HepG2 (cell line): ENCODE measurements around the gene GGA2.

Experiments used
- HCFC1 ChIP-seq: fragments of 150-350 bp; IDR thresholded peaks from 2 replicates; pipeline ENCODE4 v1.6.1; 2014; ENCODE audit warnings: low read depth, low read length
- HOXA9 ChIP-seq: sonication (generic); formaldehyde crosslinking; IDR thresholded peaks from 2 replicates; pipeline ENCODE4 v1.8.1; 2022; ENCODE audit warnings: missing genetic modification reagents, mild to moderate bottlenecking, moderate library complexity, borderline replicate concordance
- JUNB ChIP-seq: sonication (generic); formaldehyde crosslinking; IDR thresholded peaks from 2 replicates; pipeline ENCODE4 v1.8.0; 2022; ENCODE audit warnings: missing genetic modification reagents, mild to moderate bottlenecking, borderline replicate concordance
- PCBP2 ChIP-seq: fragments of 200-400 bp; formaldehyde crosslinking; optimal IDR thresholded peaks from 2 replicates; pipeline ENCODE3; 2018; ENCODE audit warnings: low read length, low read depth; ENCODE audit not compliant: poor library complexity, severe bottlenecking
- POLR2A ChIP-seq, 2 experiments: IDR thresholded peaks; 2 replicates each; pipeline ENCODE4 v1.6.1; 2011; ENCODE audit warnings: low read depth in 2 of 2, low read length in 2 of 2, mild to moderate bottlenecking in 1 of 2, moderate library complexity in 1 of 2; ENCODE audit not compliant: insufficient read depth in 1 of 2
- POLR2AphosphoS5 ChIP-seq: IDR thresholded peaks from 2 replicates; pipeline ENCODE4 v1.6.1; 2012; ENCODE audit warnings: low read depth, low read length
- ZNF230 ChIP-seq: sonication (generic); formaldehyde crosslinking; IDR thresholded peaks from 2 replicates; pipeline ENCODE4 v1.4.0; 2020; ENCODE audit warnings: mild to moderate bottlenecking, missing genetic modification reagents
- ZNF232 ChIP-seq: sonication (generic); formaldehyde crosslinking; IDR thresholded peaks from 2 replicates; pipeline ENCODE4 v1.4.0; 2020; ENCODE audit warnings: missing genetic modification reagents, borderline replicate concordance
- ZNF354B ChIP-seq: sonication (generic); formaldehyde crosslinking; IDR thresholded peaks from 2 replicates; pipeline ENCODE4 v1.8.0; 2022; ENCODE audit warnings: mild to moderate bottlenecking, missing genetic modification reagents
- TF ChIP-seq, protein P1 (sequence below): sonication (generic); formaldehyde crosslinking; IDR thresholded peaks from 2 replicates; pipeline ENCODE4 v1.5.0; 2020; ENCODE audit warnings: mild to moderate bottlenecking, missing genetic modification reagents, moderate library complexity
- TF ChIP-seq, protein P2 (sequence below): sonication (generic); formaldehyde crosslinking; IDR thresholded peaks from 2 replicates; pipeline ENCODE4 v1.9.0; 2021; ENCODE audit warnings: missing genetic modification reagents, borderline replicate concordance

DNA sequence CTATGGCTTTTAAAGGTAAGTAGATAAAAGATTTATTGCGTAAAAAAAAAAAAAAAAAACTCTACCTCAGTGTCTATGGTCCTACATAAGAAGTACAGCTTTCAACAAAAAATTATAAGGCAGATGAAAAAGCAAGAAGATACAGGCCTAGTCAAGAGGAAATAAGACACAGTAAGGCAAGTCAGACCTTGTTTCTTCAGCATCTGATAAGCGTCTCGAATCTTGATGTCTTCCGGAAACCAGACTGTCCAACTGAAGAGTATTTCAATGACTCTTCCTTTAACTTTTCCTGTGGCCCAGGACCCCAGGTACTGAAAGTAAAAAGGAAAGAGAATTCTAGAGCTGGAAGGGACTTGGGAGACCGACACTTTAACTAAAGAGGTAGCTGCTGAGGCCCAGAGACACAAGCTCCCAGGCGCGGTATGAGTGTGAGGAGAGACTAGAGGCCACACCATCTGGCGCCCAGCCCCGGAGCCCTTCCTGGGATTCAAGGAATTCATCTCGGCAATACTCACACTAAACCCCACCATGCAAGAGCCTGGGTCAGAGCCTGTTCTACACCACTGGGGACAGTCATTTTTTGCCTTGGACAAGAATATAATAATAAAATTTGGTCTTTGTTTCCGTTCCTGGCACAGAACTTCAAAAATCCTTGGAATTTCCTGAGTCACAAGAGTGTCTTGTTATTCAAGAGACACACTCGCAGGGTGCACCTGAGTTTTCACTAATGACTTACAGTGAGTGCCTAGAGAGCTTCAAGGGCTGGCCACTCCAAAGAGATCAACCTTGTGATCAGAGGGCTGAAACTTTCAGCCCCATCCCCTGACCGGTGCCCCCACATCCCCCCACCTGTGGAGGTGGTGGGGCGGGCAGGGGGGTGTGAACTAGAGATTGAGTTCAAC is 18.6 kb downstream of the GGA2 start:
- TF ChIP-seq, protein P1, sequence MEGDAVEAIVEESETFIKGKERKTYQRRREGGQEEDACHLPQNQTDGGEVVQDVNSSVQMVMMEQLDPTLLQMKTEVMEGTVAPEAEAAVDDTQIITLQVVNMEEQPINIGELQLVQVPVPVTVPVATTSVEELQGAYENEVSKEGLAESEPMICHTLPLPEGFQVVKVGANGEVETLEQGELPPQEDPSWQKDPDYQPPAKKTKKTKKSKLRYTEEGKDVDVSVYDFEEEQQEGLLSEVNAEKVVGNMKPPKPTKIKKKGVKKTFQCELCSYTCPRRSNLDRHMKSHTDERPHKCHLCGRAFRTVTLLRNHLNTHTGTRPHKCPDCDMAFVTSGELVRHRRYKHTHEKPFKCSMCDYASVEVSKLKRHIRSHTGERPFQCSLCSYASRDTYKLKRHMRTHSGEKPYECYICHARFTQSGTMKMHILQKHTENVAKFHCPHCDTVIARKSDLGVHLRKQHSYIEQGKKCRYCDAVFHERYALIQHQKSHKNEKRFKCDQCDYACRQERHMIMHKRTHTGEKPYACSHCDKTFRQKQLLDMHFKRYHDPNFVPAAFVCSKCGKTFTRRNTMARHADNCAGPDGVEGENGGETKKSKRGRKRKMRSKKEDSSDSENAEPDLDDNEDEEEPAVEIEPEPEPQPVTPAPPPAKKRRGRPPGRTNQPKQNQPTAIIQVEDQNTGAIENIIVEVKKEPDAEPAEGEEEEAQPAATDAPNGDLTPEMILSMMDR (CRISPR knock-in tag): no peak
- TF ChIP-seq, protein P2, sequence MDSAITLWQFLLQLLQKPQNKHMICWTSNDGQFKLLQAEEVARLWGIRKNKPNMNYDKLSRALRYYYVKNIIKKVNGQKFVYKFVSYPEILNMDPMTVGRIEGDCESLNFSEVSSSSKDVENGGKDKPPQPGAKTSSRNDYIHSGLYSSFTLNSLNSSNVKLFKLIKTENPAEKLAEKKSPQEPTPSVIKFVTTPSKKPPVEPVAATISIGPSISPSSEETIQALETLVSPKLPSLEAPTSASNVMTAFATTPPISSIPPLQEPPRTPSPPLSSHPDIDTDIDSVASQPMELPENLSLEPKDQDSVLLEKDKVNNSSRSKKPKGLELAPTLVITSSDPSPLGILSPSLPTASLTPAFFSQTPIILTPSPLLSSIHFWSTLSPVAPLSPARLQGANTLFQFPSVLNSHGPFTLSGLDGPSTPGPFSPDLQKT: no peak
- TF ChIP-seq HOXA9 (CRISPR knock-in tag) (no peak), ZNF354B (CRISPR knock-in tag) (no peak), PCBP2 (no peak), POLR2A (IDR thresholded peaks at IDR 0.05; ENCODE audit: insufficient read depth in 1 of 2, low read depth in 2 of 2, low read length in 2 of 2) (no peak), ZNF230 (CRISPR knock-in tag) (no peak), HCFC1 (no peak), POLR2AphosphoS5 (no peak), ZNF232 (CRISPR knock-in tag) (no peak), JUNB (CRISPR knock-in tag) (no peak)
